ENCODE data around the gene ANKFN1.

The ANKFN1 gene

GRCh38 chr17:56316604-56317003, 163.3 kb downstream of the ANKFN1 start:
- Histone ChIP-seq H3K27me3 (ENCODE audit: insufficient read depth, low read length) (no peaks in the 10 kb centered on the region), H3K4me3 (ENCODE audit: low read length) (no peak overlapping the region), H3K4me1 (ENCODE audit: insufficient read depth, low read length) (peaks cover 29% of the 10 kb centered on the region), H3K36me3 (ENCODE audit: insufficient read depth, low read length) (no peaks in the 10 kb centered on the region), H3K27ac (ENCODE audit: low read depth, low read length) (no peak overlapping the region), H3K9ac (ENCODE audit: low read depth, low read length) (no peak overlapping the region), H3K9me3 (ENCODE audit: insufficient read depth, low read depth, low read length) (no peaks in the 10 kb centered on the region)
- WGBS, result 92% methylated on average over 1 of the region's 1 CpG

- Histone ChIP-seq H3K27me3 (ENCODE audit: insufficient read depth, low read length) (no peaks in the 10 kb centered on the region), H3K27ac (ENCODE audit: low read depth, low read length) (no peak overlapping the region), H3K4me1 (ENCODE audit: insufficient read depth, low read length) (peaks cover 33% of the 10 kb centered on the region), H3K9ac (ENCODE audit: low read depth, low read length) (no peak overlapping the region), H3K36me3 (ENCODE audit: insufficient read depth, low read length) (no peaks in the 10 kb centered on the region), H3K4me3 (ENCODE audit: low read length) (no peak overlapping the region), H3K9me3 (ENCODE audit: insufficient read depth, low read depth, low read length) (no peaks in the 10 kb centered on the region)
- 83% methylated on average over 3 of the region's 4 CpGs for WGBS
These were observed 164.3 kb downstream of the ANKFN1 start for GRCh38 chr17:56317351-56318208.

- no peak overlapping the region for H3K9ac ChIP-seq (ENCODE audit: low read depth, low read length)
- peaks cover 33% of the 10 kb centered on the region for H3K4me1 ChIP-seq (ENCODE audit: insufficient read depth, low read length)
- no peak overlapping the region for H3K4me3 ChIP-seq (ENCODE audit: low read length)
- H3K9me3 ChIP-seq (ENCODE audit: insufficient read depth, low read depth, low read length), result no peaks in the 10 kb centered on the region
- H3K27me3 ChIP-seq (ENCODE audit: insufficient read depth, low read length), result no peaks in the 10 kb centered on the region
- H3K27ac ChIP-seq (ENCODE audit: low read depth, low read length), result no peak overlapping the region
- no peaks in the 10 kb centered on the region for H3K36me3 ChIP-seq (ENCODE audit: insufficient read depth, low read length)
- 97% methylated on average over 1 of the region's 3 CpGs for WGBS
These were observed 166.3 kb downstream of the ANKFN1 start for GRCh38 chr17:56319531-56319930.

- H3K9ac ChIP-seq (ENCODE audit: low read depth, low read length), result peak overlapping the region; percentile 46; the same call in 1 of the 2 replicates
- H3K4me1 ChIP-seq (ENCODE audit: insufficient read depth, low read length), result peaks cover 33% of the 10 kb centered on the region
- 16% methylated on average over 7 of the region's 7 CpGs for WGBS
- H3K27ac ChIP-seq (ENCODE audit: low read depth, low read length), result peak overlapping the region; percentile 80
- H3K4me3 ChIP-seq (ENCODE audit: low read length), result peak overlapping the region; percentile 6; the same call in 1 of the 2 replicates
- no peaks in the 10 kb centered on the region for H3K27me3 ChIP-seq (ENCODE audit: insufficient read depth, low read length)
- H3K36me3 ChIP-seq (ENCODE audit: insufficient read depth, low read length), result no peaks in the 10 kb centered on the region
- no peaks in the 10 kb centered on the region for H3K9me3 ChIP-seq (ENCODE audit: insufficient read depth, low read depth, low read length)
These were observed 167.2 kb downstream of the ANKFN1 start for GRCh38 chr17:56320443-56320842.

DNA sequence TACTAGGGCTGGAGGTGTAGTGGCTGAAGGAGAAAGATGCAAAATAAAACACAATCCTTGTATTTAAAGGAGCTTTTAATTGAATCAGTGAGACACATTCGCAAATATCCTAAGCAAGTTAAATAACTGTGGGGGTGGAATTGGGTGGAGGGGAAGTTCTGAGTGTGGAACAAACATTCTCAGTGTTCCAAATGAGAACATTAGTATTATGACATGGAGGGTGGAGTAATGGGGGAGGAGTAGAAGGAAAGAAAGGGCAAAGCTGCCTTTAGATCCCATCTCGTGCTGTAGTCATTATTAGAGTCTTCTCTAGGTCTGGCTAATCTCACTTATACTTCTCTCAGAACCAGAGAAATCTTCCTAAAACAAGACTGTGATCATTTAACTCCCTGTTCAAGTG, 169.7 kb downstream of the ANKFN1 start:
- Histone ChIP-seq H3K4me3 (ENCODE audit: low read length) (no peak overlapping the region), H3K9me3 (ENCODE audit: insufficient read depth, low read depth, low read length) (no peaks in the 10 kb centered on the region), H3K36me3 (ENCODE audit: insufficient read depth, low read length) (no peaks in the 10 kb centered on the region), H3K9ac (ENCODE audit: low read depth, low read length) (no peak overlapping the region), H3K27ac (ENCODE audit: low read depth, low read length) (no peak overlapping the region), H3K27me3 (ENCODE audit: insufficient read depth, low read length) (no peaks in the 10 kb centered on the region), H3K4me1 (ENCODE audit: insufficient read depth, low read length) (peaks cover 23% of the 10 kb centered on the region)
- WGBS, result 100% methylated on average over 2 of the region's 2 CpGs

GRCh38 chr17:56324676-56325075, 171.4 kb downstream of the ANKFN1 start:
- no peaks in the 10 kb centered on the region for H3K9me3 ChIP-seq (ENCODE audit: insufficient read depth, low read depth, low read length)
- no peaks in the 10 kb centered on the region for H3K36me3 ChIP-seq (ENCODE audit: insufficient read depth, low read length)
- no peak overlapping the region for H3K4me3 ChIP-seq (ENCODE audit: low read length)
- H3K4me1 ChIP-seq (ENCODE audit: insufficient read depth, low read length), result peaks cover 23% of the 10 kb centered on the region
- WGBS, result 89% methylated on average over 3 of the region's 3 CpGs
- H3K27me3 ChIP-seq (ENCODE audit: insufficient read depth, low read length), result no peaks in the 10 kb centered on the region
- no peak overlapping the region for H3K9ac ChIP-seq (ENCODE audit: low read depth, low read length)
- no peak overlapping the region for H3K27ac ChIP-seq (ENCODE audit: low read depth, low read length)

GRCh38 chr17:56325313-56326000, 172.2 kb downstream of the ANKFN1 start:
- Histone ChIP-seq H3K4me3 (ENCODE audit: low read length) (no peak overlapping the region), H3K27me3 (ENCODE audit: insufficient read depth, low read length) (no peaks in the 10 kb centered on the region), H3K9ac (ENCODE audit: low read depth, low read length) (no peak overlapping the region), H3K27ac (ENCODE audit: low read depth, low read length) (no peak overlapping the region), H3K36me3 (ENCODE audit: insufficient read depth, low read length) (no peaks in the 10 kb centered on the region), H3K9me3 (ENCODE audit: insufficient read depth, low read depth, low read length) (no peaks in the 10 kb centered on the region), H3K4me1 (ENCODE audit: insufficient read depth, low read length) (peaks cover 15% of the 10 kb centered on the region)
- 93% methylated on average over 12 of the region's 13 CpGs for WGBS

GRCh38 chr17:56326001-56326359, 172.7 kb downstream of the ANKFN1 start:
- Histone ChIP-seq H3K27me3 (ENCODE audit: insufficient read depth, low read length) (no peaks in the 10 kb centered on the region), H3K9me3 (ENCODE audit: insufficient read depth, low read depth, low read length) (no peaks in the 10 kb centered on the region), H3K4me3 (ENCODE audit: low read length) (no peak overlapping the region), H3K27ac (ENCODE audit: low read depth, low read length) (no peak overlapping the region), H3K36me3 (ENCODE audit: insufficient read depth, low read length) (no peaks in the 10 kb centered on the region), H3K9ac (ENCODE audit: low read depth, low read length) (no peak overlapping the region), H3K4me1 (ENCODE audit: insufficient read depth, low read length) (peaks cover 10% of the 10 kb centered on the region)
- 96% methylated on average over 5 of the region's 5 CpGs for WGBS

GRCh38 chr17:56347639-56348038, 194.4 kb downstream of the ANKFN1 start:
- no peaks in the 10 kb centered on the region for H3K4me1 ChIP-seq (ENCODE audit: insufficient read depth, low read length)
- H3K27ac ChIP-seq (ENCODE audit: low read depth, low read length), result no peak overlapping the region
- no peak overlapping the region for H3K4me3 ChIP-seq (ENCODE audit: low read length)
- no peaks in the 10 kb centered on the region for H3K9me3 ChIP-seq (ENCODE audit: insufficient read depth, low read depth, low read length)
- WGBS, result 89% methylated on average over 1 of the region's 1 CpG
- no peak overlapping the region for H3K9ac ChIP-seq (ENCODE audit: low read depth, low read length)
- H3K36me3 ChIP-seq (ENCODE audit: insufficient read depth, low read length), result no peaks in the 10 kb centered on the region
- no peaks in the 10 kb centered on the region for H3K27me3 ChIP-seq (ENCODE audit: insufficient read depth, low read length)

DNA sequence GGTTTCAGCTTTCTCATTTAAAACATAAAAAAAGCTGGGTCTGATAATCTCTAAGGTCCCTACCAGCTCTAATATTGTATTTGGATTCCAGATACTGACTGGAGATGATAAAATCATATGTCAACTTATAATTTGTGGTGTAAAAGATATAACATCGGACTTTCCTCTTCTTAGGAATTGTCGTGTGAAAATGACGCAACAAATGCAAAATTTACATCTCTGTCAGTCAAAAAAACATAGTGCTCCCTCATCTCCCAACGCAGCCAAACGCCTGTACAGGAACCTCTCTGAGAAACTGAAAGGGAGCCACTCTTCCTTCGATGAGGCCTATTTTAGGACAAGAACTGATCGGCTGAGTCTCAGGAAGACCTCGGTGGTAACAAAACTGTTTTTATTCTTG, 197.3 kb downstream of the ANKFN1 start:
- Histone ChIP-seq H3K4me3 (ENCODE audit: low read length) (no peak overlapping the region), H3K36me3 (ENCODE audit: insufficient read depth, low read length) (no peaks in the 10 kb centered on the region), H3K4me1 (ENCODE audit: insufficient read depth, low read length) (no peaks in the 10 kb centered on the region), H3K27ac (ENCODE audit: low read depth, low read length) (no peak overlapping the region), H3K9me3 (ENCODE audit: insufficient read depth, low read depth, low read length) (no peaks in the 10 kb centered on the region), H3K9ac (ENCODE audit: low read depth, low read length) (no peak overlapping the region), H3K27me3 (ENCODE audit: insufficient read depth, low read length) (no peaks in the 10 kb centered on the region)
- 95% methylated on average over 8 of the region's 8 CpGs for WGBS

- no peak overlapping the region for H3K4me3 ChIP-seq (ENCODE audit: low read length)
- no peaks in the 10 kb centered on the region for H3K27me3 ChIP-seq (ENCODE audit: insufficient read depth, low read length)
- no peak overlapping the region for H3K27ac ChIP-seq (ENCODE audit: low read depth, low read length)
- 98% methylated on average over 5 of the region's 5 CpGs for WGBS
- H3K9ac ChIP-seq (ENCODE audit: low read depth, low read length), result no peak overlapping the region
- H3K9me3 ChIP-seq (ENCODE audit: insufficient read depth, low read depth, low read length), result no peaks in the 10 kb centered on the region
- no peaks in the 10 kb centered on the region for H3K4me1 ChIP-seq (ENCODE audit: insufficient read depth, low read length)
- H3K36me3 ChIP-seq (ENCODE audit: insufficient read depth, low read length), result no peaks in the 10 kb centered on the region
These were observed 198.4 kb downstream of the ANKFN1 start for GRCh38 chr17:56351675-56352074.
